HepG2 (cell line): ENCODE measurements around the gene NRP1. TPM values are rescaled to one million over a fixed set of nuclear protein-coding genes. Genes with fewer than 3 reads are reported as not detected.
A peak's percentile ranks its signal among the peaks of the same experiment; 100 is the strongest.

Experiments
- ETV5 ChIP-seq: IDR thresholded peaks from 2 replicates; pipeline ENCODE4 v1.6.1; 2018; ENCODE audit warnings: missing biosample characterization, missing genetic modification reagents, inconsistent platforms, borderline replicate concordance
- FOSL2 ChIP-seq: sonication (generic); formaldehyde crosslinking; IDR thresholded peaks from 2 replicates; pipeline ENCODE4 v1.4.0; 2020; ENCODE audit warnings: missing genetic modification reagents
- KDM4B ChIP-seq: sonication (generic); formaldehyde crosslinking; IDR thresholded peaks from 2 replicates; pipeline ENCODE4 v1.4.0; 2020; ENCODE audit warnings: missing genetic modification reagents
- KLF12 ChIP-seq: sonication (generic); formaldehyde crosslinking; IDR thresholded peaks from 2 replicates; pipeline ENCODE4 v1.4.0; 2020; ENCODE audit warnings: missing genetic modification reagents, borderline replicate concordance
- NR2F1 ChIP-seq, 2 experiments: fragments of 450-650 bp in 1 of 2; formaldehyde crosslinking in 1 of 2; IDR thresholded peaks; 2 replicates each; pipeline versions ENCODE4 v1.5.0 to v1.6.1; 2016 to 2020; ENCODE audit warnings: mild to moderate bottlenecking in 1 of 2, missing compliant biosample characterization in 1 of 2, missing genetic modification reagents in 1 of 2, moderate library complexity in 1 of 2
- NR2F2 ChIP-seq: IDR thresholded peaks from 2 replicates; pipeline ENCODE4 v1.6.1; 2012; ENCODE audit warnings: low read depth, inconsistent platforms, borderline replicate concordance
- NR2F6 ChIP-seq, 2 experiments: IDR thresholded peaks; 2 replicates each; pipeline ENCODE4 v1.6.1; 2016; ENCODE audit warnings: antibody characterized with exemption in 1 of 2, mild to moderate bottlenecking in 1 of 2
- POLR2AphosphoS5 ChIP-seq: IDR thresholded peaks from 2 replicates; pipeline ENCODE4 v1.6.1; 2012; ENCODE audit warnings: low read depth, low read length
- RXRB ChIP-seq: IDR thresholded peaks from 2 replicates; pipeline ENCODE4 v1.6.1; 2016; ENCODE audit warnings: borderline replicate concordance, missing genetic modification reagents, missing compliant biosample characterization
- SIX1 ChIP-seq: sonication (generic); formaldehyde crosslinking; IDR thresholded peaks from 2 replicates; pipeline ENCODE4 v1.4.0; 2020; ENCODE audit warnings: missing genetic modification reagents, borderline replicate concordance
- TBX2 ChIP-seq: sonication (generic); formaldehyde crosslinking; IDR thresholded peaks from 2 replicates; pipeline ENCODE4 v1.5.0; 2020; ENCODE audit warnings: missing genetic modification reagents, mild to moderate bottlenecking, borderline replicate concordance
- ZBTB7A ChIP-seq: sonication (generic); formaldehyde crosslinking; IDR thresholded peaks from 2 replicates; pipeline ENCODE4 v1.8.0; 2022; ENCODE audit warnings: mild to moderate bottlenecking, missing genetic modification reagents
- ZNF17 ChIP-seq: sonication (generic); formaldehyde crosslinking; IDR thresholded peaks from 2 replicates; pipeline ENCODE4 v1.5.0; 2020; ENCODE audit warnings: mild to moderate bottlenecking, missing genetic modification reagents
- ZNF567 ChIP-seq: sonication (generic); formaldehyde crosslinking; IDR thresholded peaks from 2 replicates; pipeline ENCODE4 v1.8.1; 2023; ENCODE audit warnings: mild to moderate bottlenecking, missing genetic modification reagents, borderline replicate concordance
- ZNF660 ChIP-seq: sonication (generic); formaldehyde crosslinking; IDR thresholded peaks from 2 replicates; pipeline ENCODE4 v1.5.1; 2020; ENCODE audit warnings: mild to moderate bottlenecking, low read depth, missing genetic modification reagents, borderline replicate concordance
- ZSCAN31 ChIP-seq: sonication (generic); formaldehyde crosslinking; IDR thresholded peaks from 2 replicates; pipeline ENCODE4 v1.5.0; 2020; ENCODE audit warnings: low read depth, mild to moderate bottlenecking, missing genetic modification reagents
- polyA plus RNA-seq, 8 experiments: library from polyadenylated mRNA; depleted of rRNA in 3 of 8; stranded (reverse) in 7 of 8; unstranded in 1 of 8; fragments of >200 nt; fragmentation: Illumina TruSeq in 4 of 8; extraction: Trizol in 4 of 8; gene quantifications; 2 replicates each; pipeline versions ENCODE4 v1.2.1 to v1.2.3, GENCODE V29; 2011 to 2016; ENCODE audit warnings: low read depth in 4 of 8, missing spikeins in 1 of 8, mixed read lengths in 1 of 8; ENCODE audit not compliant: insufficient read depth in 1 of 8
- total RNA-seq, 5 experiments: library from RNA; depleted of rRNA; stranded (reverse); fragments of >200 nt; fragmentation: Illumina TruSeq; extraction: Trizol; gene quantifications; 2 replicates each; pipeline ENCODE4 v1.2.3, GENCODE V29; 2016; ENCODE audit warnings: low read depth in 1 of 5
- TF ChIP-seq, protein P1 (sequence below), 2 experiments: sonication (generic) in 1 of 2; formaldehyde crosslinking in 1 of 2; IDR thresholded peaks; 2 replicates each; pipeline versions ENCODE4 v1.4.0 to v1.6.1; 2016 to 2020; ENCODE audit warnings: borderline replicate concordance in 1 of 2, low read depth in 1 of 2, mild to moderate bottlenecking in 1 of 2, missing genetic modification reagents in 1 of 2
- TF ChIP-seq, protein P2 (sequence below): sonication (generic); formaldehyde crosslinking; IDR thresholded peaks from 2 replicates; pipeline ENCODE4 v1.4.0; 2020; ENCODE audit warnings: missing genetic modification reagents, borderline replicate concordance
- TF ChIP-seq, protein P3 (sequence below): IDR thresholded peaks from 2 replicates; pipeline ENCODE4 v1.6.1; 2018; ENCODE audit warnings: missing genetic modification reagents, mild to moderate bottlenecking, missing compliant biosample characterization

NRP1 gene
- total and polyA plus RNA-seq, 2 of the 13 experiments (the other 11 are each of a cell fraction or from before 2014, with no cell fraction given), result 5.3 to 5.8 TPM

DNA sequence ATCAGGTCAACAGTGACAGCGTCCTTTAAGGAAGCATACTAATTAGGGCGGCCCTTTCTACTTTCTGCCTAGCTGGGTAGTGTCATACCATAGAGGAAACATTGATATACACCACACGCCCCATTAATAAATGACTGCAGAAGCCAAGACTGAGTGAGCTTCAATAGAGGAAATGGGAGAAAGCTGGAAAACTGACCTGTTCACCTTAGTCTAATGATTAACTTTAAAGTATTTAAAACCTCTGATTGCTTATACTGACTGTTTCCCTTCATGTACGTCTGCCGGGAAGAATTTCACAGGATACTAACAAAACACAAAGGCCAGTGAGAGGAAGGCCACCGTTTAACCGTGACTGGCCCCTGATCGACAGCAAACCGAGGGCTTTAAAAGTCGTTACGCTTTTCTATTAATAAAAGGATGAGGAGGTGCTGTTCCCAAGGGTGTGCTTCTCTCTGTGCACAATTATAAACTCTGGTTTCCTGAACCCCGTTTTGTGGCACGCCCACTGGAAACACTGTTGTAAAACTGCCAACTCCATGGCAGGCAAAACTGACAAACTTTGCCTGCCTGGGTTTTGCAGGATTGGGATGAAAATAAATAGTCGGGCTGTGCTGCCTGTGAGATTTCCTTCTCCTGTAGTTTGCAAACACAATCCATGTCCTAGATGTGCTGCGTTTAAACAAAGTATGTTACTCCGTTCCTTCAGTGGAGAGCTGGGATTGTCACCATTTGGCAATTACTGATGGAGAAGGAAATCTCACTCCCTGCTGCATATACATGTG lies 137.6 kb downstream of the NRP1 start (continued):
- TF ChIP-seq, protein P1, sequence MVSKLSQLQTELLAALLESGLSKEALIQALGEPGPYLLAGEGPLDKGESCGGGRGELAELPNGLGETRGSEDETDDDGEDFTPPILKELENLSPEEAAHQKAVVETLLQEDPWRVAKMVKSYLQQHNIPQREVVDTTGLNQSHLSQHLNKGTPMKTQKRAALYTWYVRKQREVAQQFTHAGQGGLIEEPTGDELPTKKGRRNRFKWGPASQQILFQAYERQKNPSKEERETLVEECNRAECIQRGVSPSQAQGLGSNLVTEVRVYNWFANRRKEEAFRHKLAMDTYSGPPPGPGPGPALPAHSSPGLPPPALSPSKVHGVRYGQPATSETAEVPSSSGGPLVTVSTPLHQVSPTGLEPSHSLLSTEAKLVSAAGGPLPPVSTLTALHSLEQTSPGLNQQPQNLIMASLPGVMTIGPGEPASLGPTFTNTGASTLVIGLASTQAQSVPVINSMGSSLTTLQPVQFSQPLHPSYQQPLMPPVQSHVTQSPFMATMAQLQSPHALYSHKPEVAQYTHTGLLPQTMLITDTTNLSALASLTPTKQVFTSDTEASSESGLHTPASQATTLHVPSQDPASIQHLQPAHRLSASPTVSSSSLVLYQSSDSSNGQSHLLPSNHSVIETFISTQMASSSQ (IDR thresholded peaks at IDR 0.05; ENCODE audit: low read depth), result peak; percentile 95
- TF ChIP-seq, protein P1 (CRISPR knock-in tag; IDR thresholded peaks at IDR 0.05; ENCODE audit: borderline replicate concordance), result peak; percentile 97
- TF ChIP-seq NR2F1 (CRISPR knock-in tag; IDR thresholded peaks at IDR 0.05), result peak; percentile 40 to 81
- TF ChIP-seq TBX2 (CRISPR knock-in tag), result peak; percentile 89
- TF ChIP-seq, protein P2, sequence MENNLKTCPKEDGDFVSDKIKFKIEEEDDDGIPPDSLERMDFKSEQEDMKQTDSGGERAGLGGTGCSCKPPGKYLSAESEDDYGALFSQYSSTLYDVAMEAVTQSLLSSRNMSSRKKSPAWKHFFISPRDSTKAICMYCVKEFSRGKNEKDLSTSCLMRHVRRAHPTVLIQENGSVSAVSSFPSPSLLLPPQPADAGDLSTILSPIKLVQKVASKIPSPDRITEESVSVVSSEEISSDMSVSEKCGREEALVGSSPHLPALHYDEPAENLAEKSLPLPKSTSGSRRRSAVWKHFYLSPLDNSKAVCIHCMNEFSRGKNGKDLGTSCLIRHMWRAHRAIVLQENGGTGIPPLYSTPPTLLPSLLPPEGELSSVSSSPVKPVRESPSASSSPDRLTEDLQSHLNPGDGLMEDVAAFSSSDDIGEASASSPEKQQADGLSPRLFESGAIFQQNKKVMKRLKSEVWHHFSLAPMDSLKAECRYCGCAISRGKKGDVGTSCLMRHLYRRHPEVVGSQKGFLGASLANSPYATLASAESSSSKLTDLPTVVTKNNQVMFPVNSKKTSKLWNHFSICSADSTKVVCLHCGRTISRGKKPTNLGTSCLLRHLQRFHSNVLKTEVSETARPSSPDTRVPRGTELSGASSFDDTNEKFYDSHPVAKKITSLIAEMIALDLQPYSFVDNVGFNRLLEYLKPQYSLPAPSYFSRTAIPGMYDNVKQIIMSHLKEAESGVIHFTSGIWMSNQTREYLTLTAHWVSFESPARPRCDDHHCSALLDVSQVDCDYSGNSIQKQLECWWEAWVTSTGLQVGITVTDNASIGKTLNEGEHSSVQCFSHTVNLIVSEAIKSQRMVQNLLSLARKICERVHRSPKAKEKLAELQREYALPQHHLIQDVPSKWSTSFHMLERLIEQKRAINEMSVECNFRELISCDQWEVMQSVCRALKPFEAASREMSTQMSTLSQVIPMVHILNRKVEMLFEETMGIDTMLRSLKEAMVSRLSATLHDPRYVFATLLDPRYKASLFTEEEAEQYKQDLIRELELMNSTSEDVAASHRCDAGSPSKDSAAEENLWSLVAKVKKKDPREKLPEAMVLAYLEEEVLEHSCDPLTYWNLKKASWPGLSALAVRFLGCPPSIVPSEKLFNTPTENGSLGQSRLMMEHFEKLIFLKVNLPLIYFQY, result 0 out of 2 replicates have a peak, but pooled peaks have one; percentile 33
- peak; percentile 46; the same call in 1 of the 2 replicates for TF ChIP-seq SIX1
- TF ChIP-seq ETV5, result peak; percentile 53; the same call in 1 of the 2 replicates
- no peak for TF ChIP-seq ZBTB7A (CRISPR knock-in tag)
- TF ChIP-seq, protein P3, sequence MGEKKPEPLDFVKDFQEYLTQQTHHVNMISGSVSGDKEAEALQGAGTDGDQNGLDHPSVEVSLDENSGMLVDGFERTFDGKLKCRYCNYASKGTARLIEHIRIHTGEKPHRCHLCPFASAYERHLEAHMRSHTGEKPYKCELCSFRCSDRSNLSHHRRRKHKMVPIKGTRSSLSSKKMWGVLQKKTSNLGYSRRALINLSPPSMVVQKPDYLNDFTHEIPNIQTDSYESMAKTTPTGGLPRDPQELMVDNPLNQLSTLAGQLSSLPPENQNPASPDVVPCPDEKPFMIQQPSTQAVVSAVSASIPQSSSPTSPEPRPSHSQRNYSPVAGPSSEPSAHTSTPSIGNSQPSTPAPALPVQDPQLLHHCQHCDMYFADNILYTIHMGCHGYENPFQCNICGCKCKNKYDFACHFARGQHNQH (CRISPR knock-in tag), result peak; percentile 80; the same call in 1 of the 2 replicates
- TF ChIP-seq KDM4B (CRISPR knock-in tag), result no peak
- 0 out of 2 replicates have a peak, but pooled peaks have one; percentile 12 for TF ChIP-seq ZSCAN31 (CRISPR knock-in tag)
- peak; percentile 81 for TF ChIP-seq NR2F2
- no peak for TF ChIP-seq ZNF17
- no peak for TF ChIP-seq KLF12 (CRISPR knock-in tag)
- TF ChIP-seq RXRB (CRISPR knock-in tag), result peak; percentile 67
- TF ChIP-seq NR2F6 (IDR thresholded peaks at IDR 0.05), result peak; percentile 88
- TF ChIP-seq NR2F6 (CRISPR knock-in tag; IDR thresholded peaks at IDR 0.05), result peak; percentile 83
- no peak for TF ChIP-seq ZNF660
- peak; percentile 64 for TF ChIP-seq POLR2AphosphoS5
- TF ChIP-seq FOSL2 (CRISPR knock-in tag), result peak; percentile 80
- 0 out of 2 replicates have a peak, but pooled peaks have one; percentile 42 for TF ChIP-seq ZNF567 (CRISPR knock-in tag)
